Measurements from ENCODE around the gene GADD45B.

DNA sequence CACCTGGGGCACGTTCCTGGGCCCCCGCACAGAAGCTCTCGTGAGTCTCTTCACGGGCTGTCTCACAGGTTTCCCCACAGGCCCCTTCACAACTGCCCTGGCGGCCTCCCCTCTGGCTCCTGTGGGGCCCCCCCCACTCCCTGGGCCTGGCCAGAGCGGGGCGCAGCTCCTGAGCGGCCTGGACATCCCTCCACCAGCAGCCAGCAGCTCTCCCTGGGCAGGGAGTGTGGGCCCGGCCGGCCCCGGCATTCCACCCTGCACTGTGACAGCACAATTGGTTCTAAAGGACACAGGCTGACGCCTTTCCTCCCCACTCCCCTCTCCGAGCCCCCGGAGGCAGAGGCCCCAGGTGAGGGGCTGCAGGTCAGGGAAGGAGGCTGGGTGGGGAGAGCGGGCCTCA, 39.0 kb upstream of the GADD45B start:
- TF ChIP-seq POLR2A (IDR thresholded peaks at IDR 0.05): no peak
- TF ChIP-seq, protein P1, sequence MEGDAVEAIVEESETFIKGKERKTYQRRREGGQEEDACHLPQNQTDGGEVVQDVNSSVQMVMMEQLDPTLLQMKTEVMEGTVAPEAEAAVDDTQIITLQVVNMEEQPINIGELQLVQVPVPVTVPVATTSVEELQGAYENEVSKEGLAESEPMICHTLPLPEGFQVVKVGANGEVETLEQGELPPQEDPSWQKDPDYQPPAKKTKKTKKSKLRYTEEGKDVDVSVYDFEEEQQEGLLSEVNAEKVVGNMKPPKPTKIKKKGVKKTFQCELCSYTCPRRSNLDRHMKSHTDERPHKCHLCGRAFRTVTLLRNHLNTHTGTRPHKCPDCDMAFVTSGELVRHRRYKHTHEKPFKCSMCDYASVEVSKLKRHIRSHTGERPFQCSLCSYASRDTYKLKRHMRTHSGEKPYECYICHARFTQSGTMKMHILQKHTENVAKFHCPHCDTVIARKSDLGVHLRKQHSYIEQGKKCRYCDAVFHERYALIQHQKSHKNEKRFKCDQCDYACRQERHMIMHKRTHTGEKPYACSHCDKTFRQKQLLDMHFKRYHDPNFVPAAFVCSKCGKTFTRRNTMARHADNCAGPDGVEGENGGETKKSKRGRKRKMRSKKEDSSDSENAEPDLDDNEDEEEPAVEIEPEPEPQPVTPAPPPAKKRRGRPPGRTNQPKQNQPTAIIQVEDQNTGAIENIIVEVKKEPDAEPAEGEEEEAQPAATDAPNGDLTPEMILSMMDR (IDR thresholded peaks at IDR 0.05): no peak
